GM12892 (cell line): ENCODE measurements around the gene SPDYC.

Experiments
- POLR2A ChIP-seq: IDR thresholded peaks from 2 replicates; pipeline ENCODE4 v1.6.1; 2011; ENCODE audit warnings: low read depth, low read length, control low read depth
- POLR2AphosphoS5 ChIP-seq: IDR thresholded peaks from 2 replicates; pipeline ENCODE4 v1.6.1; 2011; ENCODE audit warnings: low read depth, low read length, control low read depth

DNA sequence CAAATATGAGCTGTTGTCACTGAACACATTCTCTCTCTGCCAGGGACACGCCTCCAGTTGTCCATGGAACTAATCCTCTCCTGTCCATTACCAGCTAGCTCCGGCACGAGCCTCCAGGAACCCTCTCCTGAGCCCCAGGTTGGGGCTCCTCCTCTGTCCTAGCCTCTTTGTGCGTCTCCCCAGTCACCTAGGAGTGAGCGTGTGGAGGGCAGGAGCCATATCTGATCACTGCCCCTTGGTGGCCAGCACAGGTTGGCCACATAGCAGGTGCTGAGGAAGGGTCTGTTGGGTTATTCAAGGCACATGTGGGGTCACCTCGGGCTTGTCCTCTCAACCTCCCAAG, 38.2 kb upstream of the SPDYC start:
- TF ChIP-seq POLR2A (no peak), POLR2AphosphoS5 (no peak)
